ENCODE measurements around the gene SLC30A9.

SLC30A9 gene

DNA sequence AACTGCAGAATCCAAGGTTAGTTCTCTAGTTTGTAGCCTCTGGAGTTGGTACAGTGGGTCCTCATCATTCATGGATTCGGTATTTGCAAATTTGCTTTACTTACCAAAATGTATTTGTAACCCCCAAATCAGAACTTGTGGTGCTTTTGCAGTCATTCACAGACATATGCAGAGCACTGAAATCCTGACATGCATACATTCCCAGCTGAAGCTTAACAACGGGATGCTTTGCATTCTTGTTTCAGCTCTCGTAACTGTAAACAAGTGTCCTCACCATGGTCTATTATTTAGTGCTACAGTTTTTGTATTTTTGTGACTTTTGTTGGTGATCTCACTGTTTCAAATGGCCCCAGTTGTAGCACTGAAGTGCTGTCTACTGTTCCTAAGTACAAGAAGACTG is 146.0 kb downstream of the SLC30A9 start:
- no peak for DNase-seq (ENCODE audit: low read depth in 2 of 2)
